Brain microvascular endothelial cell (primary cell): Measurements from ENCODE around the gene PTTG1IP.
A peak's percentile ranks its signal among the peaks of the same experiment; 100 is the strongest.

Experiments used
- DNase-seq: peaks from one replicate; pipeline ENCODE4 v3.0.0-alpha.2; 2020
- H3K27ac ChIP-seq: fragments of 250-450 bp; sonication (Bioruptor Pico); 2 replicates; pipeline ENCODE4 v1.5.1; 2020; ENCODE audit warnings: mild to moderate bottlenecking, moderate library complexity
- H3K27me3 ChIP-seq: fragments of 250-450 bp; sonication (Bioruptor Pico); replicated peaks from 2 replicates; pipeline ENCODE4 v1.5.1; 2020; ENCODE audit warnings: mild to moderate bottlenecking
- H3K36me3 ChIP-seq: fragments of 250-450 bp; sonication (Bioruptor Pico); replicated peaks from 2 replicates; pipeline ENCODE4 v1.5.1; 2020; ENCODE audit warnings: mild to moderate bottlenecking
- H3K4me3 ChIP-seq: 2 replicates; pipeline ENCODE4 v1.5.1; 2011; ENCODE audit warnings: low read depth, mild to moderate bottlenecking, control low read depth, low read length, moderate library complexity
- CTCF ChIP-seq: IDR thresholded peaks from 2 replicates; pipeline ENCODE4 v1.5.1; 2011; ENCODE audit warnings: low read depth, mild to moderate bottlenecking, moderate library complexity, low read length, control low read depth, inconsistent platforms; ENCODE audit errors: missing control alignments
- in situ Hi-C: cut with HindIII; loops from 2 replicates; pipeline ENCODE4 v1.10.0; 2017; ENCODE audit warnings: low sequenced_read_pairs, low pct_ligation_motif_present

The PTTG1IP gene

GRCh38 chr21:44802396-44803153 lies 70.9 kb downstream of the PTTG1IP start:
- H3K27ac ChIP-seq: no peak overlapping the region
- H3K4me3 ChIP-seq: peak overlapping the region; percentile 86
- no peaks in the 10 kb centered on the region for H3K27me3 ChIP-seq
- H3K36me3 ChIP-seq: peaks cover 30% of the 10 kb centered on the region
- in situ Hi-C loops: loop anchor here (10.0 kb wide), 1 partner anchor 52 kb away; no protein-coding TSS in a partner anchor
- no peak for TF ChIP-seq CTCF
- DNase-seq: no peak

- peaks cover 24% of the 10 kb centered on the region for H3K36me3 ChIP-seq
- no peak for TF ChIP-seq CTCF
Measured at GRCh38 chr21:44801468-44802395, 71.8 kb downstream of the PTTG1IP start, which contains the start of gene UBE2G2. TSS of gene UBE2G2 (minus strand) at chr21:44801820. CDS start at chr21:44801748, 72 bp downstream.

DNA sequence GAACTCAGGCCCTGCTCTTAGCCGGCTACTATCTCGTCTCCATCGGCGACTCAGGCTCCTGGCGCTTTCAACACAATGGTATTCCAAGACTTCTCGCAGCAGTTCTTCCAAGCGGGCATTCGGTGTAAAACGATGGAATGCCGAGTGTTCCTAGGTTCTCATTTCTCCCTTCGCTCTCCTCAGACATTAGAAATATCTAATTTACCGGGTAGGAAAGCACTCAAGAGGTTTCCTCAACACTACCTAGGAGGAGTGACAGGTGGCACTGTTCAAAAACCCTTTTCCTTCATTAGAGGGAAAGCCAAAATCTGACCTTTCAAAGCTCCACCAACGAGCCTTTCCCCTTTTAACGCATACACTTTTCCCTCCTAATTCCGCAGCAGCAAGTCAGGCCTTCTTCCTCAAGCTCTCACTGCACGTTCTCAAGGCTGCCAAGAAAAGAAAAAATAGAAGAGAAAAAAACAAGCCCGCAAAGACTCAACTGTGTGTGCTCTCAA lies 72.5 kb downstream of the PTTG1IP start:
- DNase-seq: no peak
- peak; percentile 57 for TF ChIP-seq CTCF
- Histone ChIP-seq H3K27me3 (no peaks in the 10 kb centered on the region), H3K4me3 (peak overlapping the region; percentile 86), H3K27ac (no peak overlapping the region), H3K36me3 (peaks cover 22% of the 10 kb centered on the region)
- in situ Hi-C loops: loop anchor here (10.0 kb wide), 1 partner anchor 54 kb away; no protein-coding TSS in a partner anchor

More at GRCh38 chr21:44801468-44802395, 71.8 kb downstream of the PTTG1IP start, which contains the start of gene UBE2G2:
- Histone ChIP-seq H3K27me3 (no peaks in the 10 kb centered on the region), H3K4me3 (peak within 1 kb of the TSS; percentile 86), H3K27ac (peak within 1 kb of the TSS; percentile 31)
- in situ Hi-C loops: loop anchor here (10.0 kb wide), 1 partner anchor 53 kb away; no protein-coding TSS in a partner anchor
- peak; percentile 44 for DNase-seq

GRCh38 chr21:44800103-44800502 lies 73.4 kb downstream of the PTTG1IP start:
- H3K36me3 ChIP-seq: peaks cover 18% of the 10 kb centered on the region
- peak; percentile 59 for TF ChIP-seq CTCF
- no peak overlapping the region for H3K4me3 ChIP-seq
- H3K27me3 ChIP-seq: no peaks in the 10 kb centered on the region
- no peak for DNase-seq
- in situ Hi-C loops: loop anchor here (10.0 kb wide), 1 partner anchor 55 kb away; no protein-coding TSS in a partner anchor
- H3K27ac ChIP-seq: no peak overlapping the region

GRCh38 chr21:44799646-44800045 lies 73.8 kb downstream of the PTTG1IP start:
- TF ChIP-seq CTCF: no peak
- no peak overlapping the region for H3K27ac ChIP-seq
- DNase-seq: no peak
- in situ Hi-C loops: loop anchor here (10.0 kb wide), 1 partner anchor 55 kb away; no protein-coding TSS in a partner anchor
- H3K36me3 ChIP-seq: peaks cover 15% of the 10 kb centered on the region
- no peak overlapping the region for H3K4me3 ChIP-seq
- no peaks in the 10 kb centered on the region for H3K27me3 ChIP-seq
